HepG2 (cell line): ENCODE results near the gene CRLF3. TPM values are rescaled to one million over a fixed set of nuclear protein-coding genes. Genes with fewer than 3 reads are reported as not detected.

Experiments
- ATAC-seq: fragments of 200-7000 bp; cut with Tn5 transposase; 3 replicates; pipeline ENCODE4 v1.9.1; 2020; ENCODE audit warnings: mild to moderate bottlenecking, moderate library complexity
- Bru-seq: library from RNA; stranded (reverse); fragments of 400-500 nt; gene quantifications from one replicate; lab custom pipeline; 2021; lab: Mats Ljungman, UMichigan
- BruChase-seq, 2 experiments: library from RNA; stranded (reverse); fragments of 400-500 nt; gene quantifications; one replicate each; lab custom pipeline; 2021; lab: Mats Ljungman, UMichigan
- BruUV-seq: library from RNA; stranded (reverse); fragments of 400-500 nt; replicated peaks from 2 replicates; lab custom pipeline; 2021; lab: Mats Ljungman, UMichigan
- CTCF ChIA-PET: fragments of 300-600 bp; formaldehyde crosslinking; extraction: SDS; loops from one replicate; lab custom pipeline; 2021; ENCODE audit warnings: low total read pairs, inconsistent platforms, low intra/inter-chr PET ratio; lab: Yijun Ruan, JAX
- POLR2A ChIA-PET: fragments of 350-600 bp; sonication (Branson Sonifier 250); formaldehyde crosslinking; loops from one replicate; lab custom pipeline; 2020; ENCODE audit warnings: antibody characterized with exemption, inconsistent platforms; lab: Yijun Ruan, JAX
- DNase-seq: peaks from one replicate; pipeline ENCODE4 v3.0.0-alpha.2; 2015; ENCODE audit warnings: low spot score
- FAIRE-seq: peaks from 3 replicates; lab custom pipeline; 2011; peaks lifted over from hg19 to GRCh38; lab: Jason Lieb, UNC
- H2AFZ ChIP-seq: one replicate; pipeline ENCODE4 v1.6.1; 2011; ENCODE audit warnings: low read length, inconsistent platforms
- H3K27ac ChIP-seq: fragments of 300-600 bp; 3 replicates; pipeline ENCODE4 v1.8.0; 2011; ENCODE audit warnings: mixed run types, mild to moderate bottlenecking, mixed read lengths, low read length, inconsistent platforms; ENCODE audit not compliant: insufficient read depth; ENCODE audit errors: extremely low read length
- H3K27me3 ChIP-seq, 2 experiments: fragments of 200-600 bp in 1 of 2; 2 replicates in 1 of 2; 3 replicates in 1 of 2; pipeline versions ENCODE4 v1.6.0 to v1.8.0; 2011; ENCODE audit warnings: low read length in 2 of 2, mild to moderate bottlenecking in 2 of 2, moderate library complexity in 2 of 2, inconsistent platforms in 1 of 2; ENCODE audit not compliant: insufficient read depth in 2 of 2, control insufficient read depth in 1 of 2
- H3K36me3 ChIP-seq, 2 experiments: fragments of 200-600 bp in 1 of 2; replicated peaks in 1 of 2; 2 replicates in 1 of 2; 3 replicates in 1 of 2; pipeline versions ENCODE4 v1.5.1 to v1.8.0; 2011; ENCODE audit warnings: low read length in 2 of 2, inconsistent platforms in 1 of 2; ENCODE audit not compliant: insufficient read depth in 2 of 2, control insufficient read depth in 1 of 2
- H3K4me1 ChIP-seq: 2 replicates; pipeline ENCODE4 v1.5.1; 2012; ENCODE audit warnings: low read length, inconsistent platforms; ENCODE audit not compliant: insufficient read depth
- H3K4me2 ChIP-seq: 2 replicates; pipeline ENCODE4 v1.6.0; 2011; ENCODE audit warnings: low read depth, low read length, inconsistent platforms
- H3K4me3 ChIP-seq, 3 experiments: fragments of 200-600 bp in 1 of 3; sonication (generic), shearing (Covaris generic) in 1 of 3; replicated peaks in 1 of 3; 2 replicates each; pipeline ENCODE4 v1.5.1; 2011 to 2016; ENCODE audit warnings: low read length in 3 of 3, inconsistent platforms in 2 of 3, low read depth in 2 of 3, mild to moderate bottlenecking in 2 of 3, control low read depth in 1 of 3, mixed read lengths in 1 of 3; ENCODE audit not compliant: insufficient read depth in 1 of 3
- H3K79me2 ChIP-seq: one replicate; pipeline ENCODE4 v1.6.1; 2011; ENCODE audit warnings: low read length, inconsistent platforms; ENCODE audit not compliant: insufficient read depth
- H3K9ac ChIP-seq: 2 replicates; pipeline ENCODE4 v1.6.0; 2011; ENCODE audit warnings: mild to moderate bottlenecking, low read depth, low read length, inconsistent platforms; ENCODE audit not compliant: insufficient read depth
- H3K9me3 ChIP-seq: 2 replicates; pipeline ENCODE4 v1.5.1; 2012; ENCODE audit warnings: mild to moderate bottlenecking, low read length
- H4K20me1 ChIP-seq: 2 replicates; pipeline ENCODE4 v1.6.0; 2011; ENCODE audit warnings: inconsistent platforms, mild to moderate bottlenecking, low read length, moderate library complexity; ENCODE audit not compliant: insufficient read depth
- ETV6 ChIP-seq: sonication (generic); formaldehyde crosslinking; conservative IDR thresholded peaks from 2 replicates; pipeline ENCODE4 v1.4.0; 2020; ENCODE audit warnings: missing genetic modification reagents
- NPAS2 ChIP-seq: sonication (generic); formaldehyde crosslinking; IDR thresholded peaks from 2 replicates; pipeline ENCODE4 v1.8.0; 2022; ENCODE audit warnings: mild to moderate bottlenecking, missing genetic modification reagents, borderline replicate concordance
- SOX5 ChIP-seq: IDR thresholded peaks from 2 replicates; pipeline ENCODE4 v1.6.1; 2016; ENCODE audit warnings: borderline replicate concordance
- ZBTB38 ChIP-seq: sonication (generic); formaldehyde crosslinking; IDR thresholded peaks from 2 replicates; pipeline ENCODE4 v1.5.1; 2020; ENCODE audit warnings: mild to moderate bottlenecking, missing genetic modification reagents
- ZC3H13 ChIP-seq: sonication (generic); formaldehyde crosslinking; IDR thresholded peaks from 2 replicates; pipeline ENCODE4 v1.8.1; 2023; ENCODE audit warnings: mild to moderate bottlenecking, missing genetic modification reagents, moderate library complexity
- ZNF335 ChIP-seq: sonication (generic); formaldehyde crosslinking; IDR thresholded peaks from 2 replicates; pipeline ENCODE4 v1.4.0; 2020; ENCODE audit warnings: missing genetic modification reagents
- ZNF446 ChIP-seq: sonication (generic); formaldehyde crosslinking; IDR thresholded peaks from 2 replicates; pipeline ENCODE4 v1.5.0; 2020; ENCODE audit warnings: mild to moderate bottlenecking, missing genetic modification reagents
- ZNF556 ChIP-seq: sonication (generic); formaldehyde crosslinking; IDR thresholded peaks from 2 replicates; pipeline ENCODE4 v1.4.0; 2020; ENCODE audit warnings: mild to moderate bottlenecking, missing genetic modification reagents, borderline replicate concordance
- ZNF782 ChIP-seq: sonication (generic); formaldehyde crosslinking; IDR thresholded peaks from 2 replicates; pipeline ENCODE4 v1.4.0; 2020; ENCODE audit warnings: missing genetic modification reagents, mild to moderate bottlenecking, borderline replicate concordance
- WGBS: methylation state at CpG from one replicate; pipeline ENCODE4 v1.1.6; 2017; ENCODE audit warnings: low lambda C conversion rate; 5-methylcytosine and 5-hydroxymethylcytosine counted together
- in situ Hi-C: cut with HindIII; loops from 2 replicates; pipeline ENCODE4 v1.10.0; 2017; ENCODE audit warnings: low pct_unique_long_range_greater_than_20kb; ENCODE audit not compliant: extremely low pct_ligation_motif_present
- intact Hi-C: fragments of 100-400 bp; cut with micrococcal nuclease; formaldehyde crosslinking; loops from one replicate; pipeline ENCODE4 v1.10.0; 2022; ENCODE audit not compliant: unreplicated experiment
- long read RNA-seq, 2 experiments: library from RNA in 1 of 2; library from polyadenylated mRNA in 1 of 2; stranded (forward) in 1 of 2; unstranded in 1 of 2; transcript quantifications; one replicate each; pipeline ENCODE4 v2.0.0, GENCODE V29; 2019 to 2022
- polyA minus RNA-seq, 3 experiments: library from RNA; depleted of rRNA, polyadenylated mRNA; stranded (reverse); fragments of >200 nt; gene quantifications; 2 replicates each; pipeline ENCODE4 v1.2.3, GENCODE V29; 2011; ENCODE audit warnings: low replicate concordance in 1 of 3
- polyA plus RNA-seq, 8 experiments: library from polyadenylated mRNA; depleted of rRNA in 3 of 8; stranded (reverse) in 7 of 8; unstranded in 1 of 8; fragments of >200 nt; fragmentation: Illumina TruSeq in 4 of 8; extraction: Trizol in 4 of 8; gene quantifications; 2 replicates each; pipeline versions ENCODE4 v1.2.1 to v1.2.3, GENCODE V29; 2011 to 2016; ENCODE audit warnings: low read depth in 4 of 8, missing spikeins in 1 of 8, mixed read lengths in 1 of 8; ENCODE audit not compliant: insufficient read depth in 1 of 8
- total RNA-seq, 5 experiments: library from RNA; depleted of rRNA; stranded (reverse); fragments of >200 nt; fragmentation: Illumina TruSeq; extraction: Trizol; gene quantifications; 2 replicates each; pipeline ENCODE4 v1.2.3, GENCODE V29; 2016; ENCODE audit warnings: low read depth in 1 of 5
- TF ChIP-seq, protein P1 (sequence below): sonication (generic); formaldehyde crosslinking; IDR thresholded peaks from 2 replicates; pipeline ENCODE4 v1.8.1; 2023; ENCODE audit warnings: mild to moderate bottlenecking, moderate library complexity, missing genetic modification reagents
- TF ChIP-seq, protein P2 (sequence below): sonication (generic); formaldehyde crosslinking; IDR thresholded peaks from 2 replicates; pipeline ENCODE4 v1.8.0; 2022; ENCODE audit warnings: mild to moderate bottlenecking, missing genetic modification reagents, moderate library complexity

CRLF3 gene, protein sequence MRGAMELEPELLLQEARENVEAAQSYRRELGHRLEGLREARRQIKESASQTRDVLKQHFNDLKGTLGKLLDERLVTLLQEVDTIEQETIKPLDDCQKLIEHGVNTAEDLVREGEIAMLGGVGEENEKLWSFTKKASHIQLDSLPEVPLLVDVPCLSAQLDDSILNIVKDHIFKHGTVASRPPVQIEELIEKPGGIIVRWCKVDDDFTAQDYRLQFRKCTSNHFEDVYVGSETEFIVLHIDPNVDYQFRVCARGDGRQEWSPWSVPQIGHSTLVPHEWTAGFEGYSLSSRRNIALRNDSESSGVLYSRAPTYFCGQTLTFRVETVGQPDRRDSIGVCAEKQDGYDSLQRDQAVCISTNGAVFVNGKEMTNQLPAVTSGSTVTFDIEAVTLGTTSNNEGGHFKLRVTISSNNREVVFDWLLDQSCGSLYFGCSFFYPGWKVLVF
- 9.1 and 13.2 TPM in 2 replicates for total RNA-seq (2016; rRNA removed; fragmentation: Illumina TruSeq; extraction: Trizol)
- 4.4 TPM in 2 replicates for total RNA-seq (2016; cell fraction: cytosol; rRNA removed; fragmentation: Illumina TruSeq; extraction: Trizol; ENCODE audit: low read depth)
- 9.8 and 12.3 TPM in 2 replicates for total RNA-seq (2016; cell fraction: insoluble cytoplasmic fraction; rRNA removed; fragmentation: Illumina TruSeq; extraction: Trizol)
- total RNA-seq (2016; cell fraction: membrane; rRNA removed; fragmentation: Illumina TruSeq; extraction: Trizol): 5.1 and 5.6 TPM in 2 replicates
- 4.1 and 6.0 TPM in 2 replicates for total RNA-seq (2016; cell fraction: nucleus; rRNA removed; fragmentation: Illumina TruSeq; extraction: Trizol)
- polyA plus RNA-seq (2011; rRNA removed): 4.9 and 6.4 TPM in 2 replicates
- 3.1 and 4.9 TPM in 2 replicates for polyA plus RNA-seq (2011; cell fraction: cytosol; rRNA removed)
- polyA plus RNA-seq (2011; cell fraction: nucleus; rRNA removed): 2.0 and 2.6 TPM in 2 replicates
- 4.8 and 6.0 TPM in 2 replicates for polyA plus RNA-seq (2012)
- 1.1 TPM in 2 replicates for polyA plus RNA-seq (2016; cell fraction: cytosol; fragmentation: Illumina TruSeq; extraction: Trizol; ENCODE audit: low read depth)
- polyA plus RNA-seq (2016; cell fraction: insoluble cytoplasmic fraction; fragmentation: Illumina TruSeq; extraction: Trizol; ENCODE audit: low read depth): 10.7 and 11.8 TPM in 2 replicates
- 2.6 and 2.7 TPM in 2 replicates for polyA plus RNA-seq (2016; cell fraction: membrane; fragmentation: Illumina TruSeq; extraction: Trizol; ENCODE audit: low read depth)
- polyA plus RNA-seq (2016; cell fraction: nucleus; fragmentation: Illumina TruSeq; extraction: Trizol; ENCODE audit: insufficient read depth, low read depth): 7.0 and 7.4 TPM in 2 replicates
- polyA minus RNA-seq (2011; rRNA and poly(A)+ RNA removed; ENCODE audit: low replicate concordance): 2.3 and 9.3 TPM in 2 replicates
- polyA minus RNA-seq (2011; cell fraction: cytosol; rRNA and poly(A)+ RNA removed): 4.4 and 5.0 TPM in 2 replicates
- 4.8 and 7.0 TPM in 2 replicates for polyA minus RNA-seq (2011; cell fraction: nucleus; rRNA and poly(A)+ RNA removed)
- percentile 47 among the genes with signal in this experiment for Bru-seq, nascent RNA
- percentile 59 among the genes with signal in this experiment for BruChase-seq, experiment 1, labeled RNA remaining after a 6-hour chase
- percentile 51 among the genes with signal in this experiment for BruChase-seq, experiment 2, labeled RNA remaining after a 2-hour chase
- long read RNA-seq, experiment 1, partial matches to known transcripts: 5 of 12 reads
- long read RNA-seq, experiment 1, other reads (novel, unspliced or antisense): 5 of 12 reads
- long read RNA-seq, experiment 2, partial matches to known transcripts: 4 of 10 reads
- long read RNA-seq, experiment 2, other reads (novel, unspliced or antisense): 6 of 10 reads

- intact Hi-C loops: no loop called here
- H3K79me2 ChIP-seq: peaks cover 42% of the 10 kb centered on the region
- TF ChIP-seq NPAS2 (CRISPR knock-in tag): no peak
- no peak for TF ChIP-seq ZNF782 (CRISPR knock-in tag)
- TF ChIP-seq, protein P1, sequence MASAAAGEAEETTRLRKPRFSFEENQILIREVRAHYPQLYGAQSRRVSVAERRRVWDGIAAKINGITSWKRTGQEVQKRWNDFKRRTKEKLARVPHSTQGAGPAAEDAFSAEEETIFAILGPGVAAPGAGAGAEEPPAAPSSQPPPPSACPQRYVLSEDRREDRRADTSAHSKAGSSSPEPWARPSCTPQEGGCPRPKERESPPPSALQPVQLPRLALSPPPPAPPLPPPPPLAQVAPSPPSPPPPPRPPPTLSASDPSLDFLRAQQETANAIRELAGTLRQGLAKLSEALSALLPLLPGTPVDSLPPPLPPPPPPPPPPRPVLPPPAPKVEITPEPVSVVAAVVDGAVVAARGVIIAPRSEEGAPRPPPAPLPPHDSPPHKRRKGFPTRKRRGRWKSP (CRISPR knock-in tag): no peak
- no peak for TF ChIP-seq ZNF335 (CRISPR knock-in tag)
- no peak for TF ChIP-seq ETV6
- peak; percentile 89; the same call in 1 of the 2 replicates for TF ChIP-seq ZNF556
- TF ChIP-seq SOX5 (CRISPR knock-in tag): peak; percentile 27
- TF ChIP-seq, protein P2, sequence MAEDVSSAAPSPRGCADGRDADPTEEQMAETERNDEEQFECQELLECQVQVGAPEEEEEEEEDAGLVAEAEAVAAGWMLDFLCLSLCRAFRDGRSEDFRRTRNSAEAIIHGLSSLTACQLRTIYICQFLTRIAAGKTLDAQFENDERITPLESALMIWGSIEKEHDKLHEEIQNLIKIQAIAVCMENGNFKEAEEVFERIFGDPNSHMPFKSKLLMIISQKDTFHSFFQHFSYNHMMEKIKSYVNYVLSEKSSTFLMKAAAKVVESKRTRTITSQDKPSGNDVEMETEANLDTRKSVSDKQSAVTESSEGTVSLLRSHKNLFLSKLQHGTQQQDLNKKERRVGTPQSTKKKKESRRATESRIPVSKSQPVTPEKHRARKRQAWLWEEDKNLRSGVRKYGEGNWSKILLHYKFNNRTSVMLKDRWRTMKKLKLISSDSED: peak; percentile 64; the same call in 1 of the 2 replicates
- peak; percentile 56; the same call in 1 of the 2 replicates for TF ChIP-seq ZNF446 (CRISPR knock-in tag)
- peak; percentile 49; the same call in 1 of the 2 replicates for TF ChIP-seq ZC3H13 (CRISPR knock-in tag)
- TF ChIP-seq ZBTB38 (CRISPR knock-in tag): peak; percentile 98
Measured at GRCh38 chr17:30824356-30825145, at the start of gene CRLF3. Gene CRLF3, minus strand, starts transcription at chr17:30824692. Its CDS starts 41 bp downstream, at chr17:30824651.

More at GRCh38 chr17:30824356-30825145, at the start of gene CRLF3:
- Histone ChIP-seq H2AFZ (no peak within 1 kb of the TSS), H3K4me2 (peak within 1 kb of the TSS; percentile 76), H3K9me3 (no peaks in the 10 kb centered on the region), H3K9ac (peak within 1 kb of the TSS; percentile 79), H3K4me1 (peaks cover 57% of the 10 kb centered on the region), H4K20me1 (no peaks in the 10 kb centered on the region; the same call in 1 of the 2 replicates), H3K36me3 (no peaks in the 10 kb centered on the region), H3K27ac (peak within 1 kb of the TSS; percentile 78), H3K4me3 (peak within 1 kb of the TSS; percentile 80 to 96 (median 86)), H3K27me3 (no peaks in the 10 kb centered on the region; a peak in 1 of 5 replicates)
- WGBS: 3% methylated on average over 7 of the region's 75 CpGs
- FAIRE-seq (peak; percentile 56), ATAC-seq (peak; percentile 95), DNase-seq (peak; percentile 79)
- in situ Hi-C loops: no loop called here
- BruUV-seq: no TSS peak
- CTCF ChIA-PET: no interaction called here
- POLR2A ChIA-PET: interaction anchor here (1.0 to 1.5 kb wide), 2 partner anchors 9 to 270 kb away, joined by 3 read pairs; partner anchors contain the start of gene NF1
